HCT116 (cell line): Measurements from ENCODE around the gene SPATA33. TPM values are rescaled to one million over a fixed set of nuclear protein-coding genes. Genes with fewer than 3 reads are reported as not detected.

ENCODE experiments used
- ATAC-seq: fragments of 200-7000 bp; cut with Tn5 transposase; 2 replicates; pipeline ENCODE4 v1.9.1; 2020; ENCODE audit warnings: mild to moderate bottlenecking, moderate library complexity
- BruUV-seq: library from RNA; stranded (reverse); fragments of 400-500 nt; replicated peaks from 2 replicates; lab custom pipeline; 2021; lab: Mats Ljungman, UMichigan
- CTCF ChIA-PET: fragments of 300-600 bp; sonication (Branson Sonifier 250); formaldehyde crosslinking; loops from one replicate; lab custom pipeline; 2021; ENCODE audit warnings: antibody characterized with exemption; lab: Charles Lee
- POLR2A ChIA-PET: fragments of 300-600, 350-600 bp; sonication (Branson Sonifier 250); formaldehyde crosslinking; loops from one replicate; lab custom pipeline; 2021; ENCODE audit warnings: antibody characterized with exemption; lab: Charles Lee
- RAD21 ChIA-PET, 2 experiments: fragments of 300-600 bp; sonication (Branson Sonifier 250); formaldehyde crosslinking; loops; one replicate each; lab custom pipeline; 2023; ENCODE audit warnings: low total read pairs in 2 of 2; ENCODE audit not compliant: uncharacterized antibody in 2 of 2, unreplicated experiment in 2 of 2, low non-redundant PET in 1 of 2; lab: Charles Lee
- DNase-seq: peaks from one replicate; pipeline ENCODE4 v3.0.0-alpha.2; 2010; ENCODE audit warnings: low read depth, low spot score
- H2AFZ ChIP-seq: fragments of 200-600 bp; shearing (Covaris generic), sonication (generic); 2 replicates; pipeline ENCODE4 v1.6.1; 2017; ENCODE audit warnings: low read depth, mixed run types, mixed read lengths, antibody characterized with exemption, low read length; ENCODE audit not compliant: poor library complexity, severe bottlenecking
- H3K27ac ChIP-seq: 2 replicates; pipeline ENCODE4 v1.5.1; 2012; ENCODE audit warnings: low read depth, low read length
- H3K27me3 ChIP-seq: fragments of 200-600 bp; sonication (generic); 2 replicates; pipeline ENCODE4 v1.6.1; 2016; ENCODE audit warnings: mixed run types, low read length, mixed read lengths; ENCODE audit not compliant: insufficient read depth
- H3K36me3 ChIP-seq, 2 experiments: fragments of 200-500 bp in 1 of 2; fragments of 200-600 bp in 1 of 2; sonication (Bioruptor generic) in 1 of 2; sonication (generic) in 1 of 2; 2 replicates each; pipeline versions ENCODE4 v1.5.1 to v1.6.1; 2014 to 2016; ENCODE audit warnings: low read length in 2 of 2, inconsistent platforms in 1 of 2, mixed read lengths in 1 of 2, mixed run types in 1 of 2; ENCODE audit not compliant: insufficient read depth in 2 of 2, control insufficient read depth in 1 of 2
- H3K4me1 ChIP-seq, 2 experiments: fragments of 200-600 bp in 1 of 2; sonication (generic) in 1 of 2; 2 replicates each; pipeline versions ENCODE4 v1.5.1 to v1.6.1; 2012 to 2017; ENCODE audit warnings: low read length in 2 of 2, inconsistent platforms in 1 of 2, mild to moderate bottlenecking in 1 of 2, mixed read lengths in 1 of 2, mixed run types in 1 of 2, moderate library complexity in 1 of 2; ENCODE audit not compliant: insufficient read depth in 2 of 2, control insufficient read depth in 1 of 2
- H3K4me2 ChIP-seq: fragments of 200-600 bp; sonication (generic); 2 replicates; pipeline ENCODE4 v1.6.1; 2017; ENCODE audit warnings: mixed run types, low read length, mixed read lengths
- H3K4me3 ChIP-seq, 2 experiments: fragments of 200-600 bp in 1 of 2; sonication (generic) in 1 of 2; replicated peaks in 1 of 2; 2 replicates each; pipeline ENCODE4 v1.5.1; 2011 to 2016; ENCODE audit warnings: low read length in 2 of 2, control low read depth in 1 of 2, low read depth in 1 of 2, mild to moderate bottlenecking in 1 of 2, mixed read lengths in 1 of 2, mixed run types in 1 of 2
- H3K79me2 ChIP-seq: fragments of 200-600 bp; sonication (generic); 2 replicates; pipeline ENCODE4 v1.6.1; 2017; ENCODE audit warnings: mild to moderate bottlenecking, mixed run types, low read length, moderate library complexity, mixed read lengths; ENCODE audit not compliant: insufficient read depth
- H3K9ac ChIP-seq: fragments of 200-600 bp; sonication (generic); 2 replicates; pipeline ENCODE4 v1.6.1; 2016; ENCODE audit warnings: low read length, mixed read lengths
- H3K9me2 ChIP-seq: fragments of 200-600 bp; sonication (generic), shearing (Covaris generic); 2 replicates; pipeline ENCODE4 v1.6.1; 2017; ENCODE audit warnings: mixed run types, mild to moderate bottlenecking, moderate library complexity; ENCODE audit not compliant: insufficient read depth
- H3K9me3 ChIP-seq, 2 experiments: fragments of 200-500 bp in 1 of 2; fragments of 200-600 bp in 1 of 2; sonication (Bioruptor generic) in 1 of 2; sonication (generic) in 1 of 2; 2 replicates each; pipeline ENCODE4 v1.6.1; 2014 to 2017; ENCODE audit warnings: low read length in 2 of 2, mixed read lengths in 2 of 2, inconsistent platforms in 1 of 2, low read depth in 1 of 2, mild to moderate bottlenecking in 1 of 2, mixed run types in 1 of 2, moderate library complexity in 1 of 2; ENCODE audit not compliant: control insufficient read depth in 1 of 2, insufficient read depth in 1 of 2
- H4K20me1 ChIP-seq: fragments of 200-600 bp; sonication (generic), shearing (Covaris generic); 2 replicates; pipeline ENCODE4 v1.6.1; 2017; ENCODE audit warnings: mixed run types, mild to moderate bottlenecking, moderate library complexity; ENCODE audit not compliant: insufficient read depth
- ATF3 ChIP-seq: IDR thresholded peaks from 2 replicates; pipeline ENCODE4 v1.6.1; 2012
- CEBPB ChIP-seq: IDR thresholded peaks from 2 replicates; pipeline ENCODE4 v1.6.1; 2012; ENCODE audit warnings: low read depth
- CTCF ChIP-seq, 3 experiments: fragments of 200-600 bp in 1 of 3; sonication (generic) in 1 of 3; IDR thresholded peaks in 2 of 3; conservative IDR thresholded peaks in 1 of 3; 2 replicates each; pipeline ENCODE4 v1.5.1; 2012 to 2017; ENCODE audit warnings: low read depth in 2 of 3, low read length in 2 of 3, antibody characterized with exemption in 1 of 3, borderline replicate concordance in 1 of 3, control low read depth in 1 of 3, mild to moderate bottlenecking in 1 of 3, mixed read lengths in 1 of 3, mixed run types in 1 of 3, moderate library complexity in 1 of 3; ENCODE audit not compliant: insufficient read depth in 1 of 3
- ELF1 ChIP-seq: IDR thresholded peaks from 2 replicates; pipeline ENCODE4 v1.6.1; 2012; ENCODE audit warnings: low read depth, borderline replicate concordance
- EZH2 ChIP-seq: fragments of 200-600 bp; sonication (generic); IDR thresholded peaks from 2 replicates; pipeline ENCODE4 v1.6.1; 2017; ENCODE audit warnings: antibody characterized with exemption, mixed run types
- EZH2phosphoT487 ChIP-seq: fragments of 200-600 bp; IDR thresholded peaks from 2 replicates; pipeline ENCODE4 v1.6.1; 2018; ENCODE audit warnings: antibody characterized with exemption, borderline replicate concordance
- FOSL1 ChIP-seq: IDR thresholded peaks from 2 replicates; pipeline ENCODE4 v1.6.1; 2012; ENCODE audit warnings: low read depth
- POLR2A ChIP-seq: IDR thresholded peaks from 2 replicates; pipeline ENCODE4 v1.7.0; 2011; ENCODE audit warnings: borderline replicate concordance; ENCODE audit not compliant: insufficient read depth, insufficient read length; ENCODE audit errors: extremely low read depth
- POLR2AphosphoS5 ChIP-seq: IDR thresholded peaks from 2 replicates; pipeline ENCODE4 v1.6.1; 2011; ENCODE audit warnings: mild to moderate bottlenecking, low read depth, low read length, moderate library complexity
- REST ChIP-seq: IDR thresholded peaks from 2 replicates; pipeline ENCODE4 v1.6.1; 2012; ENCODE audit warnings: low read depth
- SP1 ChIP-seq: IDR thresholded peaks from 2 replicates; pipeline ENCODE4 v1.6.1; 2012; ENCODE audit warnings: low read depth
- SRF ChIP-seq: IDR thresholded peaks from 2 replicates; pipeline ENCODE4 v1.6.1; 2012; ENCODE audit warnings: low read depth
- TCF7L2 ChIP-seq: IDR thresholded peaks from 2 replicates; pipeline ENCODE4 v1.7.0; 2011; ENCODE audit warnings: borderline replicate concordance, inconsistent platforms; ENCODE audit not compliant: insufficient read depth, insufficient read length; ENCODE audit errors: extremely low read depth
- intact Hi-C: fragments of 100-400 bp; cut with micrococcal nuclease; formaldehyde crosslinking; loops from 2 replicates; pipeline ENCODE4 v1.10.0; 2022
- total RNA-seq: library from RNA; stranded (reverse); gene quantifications from one replicate; pipeline ENCODE4 v1.2.1, GENCODE V29; 2021; ENCODE audit not compliant: unreplicated experiment

SPATA33 gene
- total RNA-seq, 1 experiment from 2014 or later: 24.9 TPM

- POLR2A ChIA-PET: interaction anchor here (2.4 kb wide), 1 partner anchor 166 kb away, joined by 8 read pairs; the partner anchor contains the start of gene TCF25
- intact Hi-C loops: loop anchor here (2.0 kb wide), 1 partner anchor 153 kb away; no protein-coding TSS in a partner anchor
Measured at GRCh38 chr16:89707695-89708094, 50.1 kb downstream of the SPATA33 start.

More at GRCh38 chr16:89707695-89708094, 50.1 kb downstream of the SPATA33 start:
- Histone ChIP-seq H3K27me3 (no peaks in the 10 kb centered on the region), H4K20me1 (no peaks in the 10 kb centered on the region), H3K9me2 (no peaks in the 10 kb centered on the region), H3K27ac (no peak overlapping the region), H3K36me3 (no peaks in the 10 kb centered on the region; a peak in 1 of 4 replicates), H3K9ac (no peak overlapping the region), H3K4me3 (no peak overlapping the region), H2AFZ (no peak overlapping the region), H3K4me2 (no peak overlapping the region), H3K4me1 (peaks cover 6 to 20% of the 10 kb centered on the region in 2 experiments; a peak in 3 of 4 replicates), H3K79me2 (peaks cover 11% of the 10 kb centered on the region), H3K9me3 (no peaks in the 10 kb centered on the region)
- ChIA-PET CTCF (interaction anchor here (0.9 kb wide), 1 partner anchor 202 kb away, joined by 5 read pairs; no protein-coding TSS in a partner anchor), RAD21 (no interaction called here)
- no peak for ATAC-seq
- no peak for TF ChIP-seq ELF1
- no peak for TF ChIP-seq EZH2
- no peak for TF ChIP-seq EZH2phosphoT487
- TF ChIP-seq TCF7L2: no peak
- no peak for TF ChIP-seq FOSL1
- no peak for TF ChIP-seq SRF
- no peak for TF ChIP-seq CTCF (IDR thresholded peaks at IDR 0.05 in 2 of 3, conservative IDR thresholded peaks at IDR 0.05 in 1 of 3; ENCODE audit: borderline replicate concordance in 1 of 3, insufficient read depth in 1 of 3, low read depth in 2 of 3, low read length in 2 of 3)
- TF ChIP-seq CEBPB: no peak
- TF ChIP-seq POLR2AphosphoS5: no peak
- no peak for TF ChIP-seq ATF3
- no peak for TF ChIP-seq POLR2A
- TF ChIP-seq REST: no peak
- TF ChIP-seq SP1: no peak
- DNase-seq: no peak
- no TSS peak for BruUV-seq
